ENCODE data around the gene AGT. TPM values are rescaled to one million over a fixed set of nuclear protein-coding genes. Genes with fewer than 3 reads are reported as not detected.

AGT gene
- total and polyA plus RNA-seq, 2 donors from 2014 or later = 30.1 to 65.1 TPM

DNA sequence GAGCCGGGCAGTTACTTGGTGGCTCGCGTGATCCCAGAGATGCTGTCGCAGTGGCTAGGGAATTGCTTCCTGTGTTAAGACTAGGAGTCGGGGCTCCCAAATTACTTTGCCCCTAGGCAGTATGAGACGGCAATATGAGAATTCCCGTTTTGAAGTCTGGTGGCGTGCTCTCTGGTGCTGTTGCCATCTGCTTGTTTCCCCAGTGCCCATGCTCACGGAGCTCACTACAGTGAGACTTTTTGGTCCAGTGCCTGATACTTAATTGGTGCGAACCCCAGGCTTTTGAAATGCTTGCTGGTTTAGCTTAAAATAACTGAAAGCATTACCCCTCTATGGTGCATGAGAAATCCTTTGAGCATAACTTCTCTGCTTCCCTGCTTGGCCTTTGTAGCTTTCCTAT is 22.3 kb downstream of the AGT start:
- Histone ChIP-seq H3K36me3 (ENCODE audit: control insufficient read depth in 2 of 3, insufficient read depth in 3 of 3, low read length in 3 of 3) (peaks cover 10 to 46% (median 36%) of the 10 kb centered on the region in 3 donors), H3K4me3 (ENCODE audit: low read length in 3 of 3) (no peak overlapping the region), H3K9ac (ENCODE audit: low read length in 3 of 3) (no peak overlapping the region), H3K27ac (ENCODE audit: low read depth in 2 of 2, low read length in 2 of 2) (no peak overlapping the region), H3K27me3 (ENCODE audit: control insufficient read depth, insufficient read depth, low read length) (no peaks in the 10 kb centered on the region), H3K9me3 (ENCODE audit: control insufficient read depth in 2 of 3, insufficient read depth in 1 of 3, low read length in 3 of 3) (no peaks in the 10 kb centered on the region), H3K4me1 (ENCODE audit: control insufficient read depth in 2 of 3, insufficient read depth in 2 of 3, low read depth in 1 of 3, low read length in 3 of 3) (no peaks in the 10 kb centered on the region)
- intact Hi-C loops (cut with DNase I) = no loop called here
- FAIRE-seq (no peak), DNase-seq (no peak)
- no peak for TF ChIP-seq CTCF (IDR thresholded peaks at IDR 0.05; ENCODE audit: borderline replicate concordance, extremely low read depth, insufficient read depth)

- Histone ChIP-seq H3K4me1 (ENCODE audit: control insufficient read depth in 2 of 3, insufficient read depth in 2 of 3, low read depth in 1 of 3, low read length in 3 of 3) (no peaks in the 10 kb centered on the region), H3K4me3 (ENCODE audit: low read length in 3 of 3) (no peak overlapping the region), H3K36me3 (ENCODE audit: control insufficient read depth in 2 of 3, insufficient read depth in 3 of 3, low read length in 3 of 3) (peaks cover 10 to 55% (median 46%) of the 10 kb centered on the region in 3 donors), H3K9me3 (ENCODE audit: control insufficient read depth in 2 of 3, insufficient read depth in 1 of 3, low read length in 3 of 3) (no peaks in the 10 kb centered on the region), H3K9ac (ENCODE audit: low read length in 3 of 3) (no peak overlapping the region), H3K27me3 (ENCODE audit: control insufficient read depth, insufficient read depth, low read length) (no peaks in the 10 kb centered on the region), H3K27ac (ENCODE audit: low read depth in 2 of 2, low read length in 2 of 2) (no peak overlapping the region)
- FAIRE-seq (no peak), DNase-seq (peak in 1 of 5 donors; percentile 14)
- intact Hi-C loops (cut with DNase I) = no loop called here
- no peak for TF ChIP-seq CTCF (IDR thresholded peaks at IDR 0.05; ENCODE audit: borderline replicate concordance, extremely low read depth, insufficient read depth)
These were observed 23.8 kb downstream of the AGT start for GRCh38 chr1:230690101-230690500.

- no peaks in the 10 kb centered on the region for H3K4me1 ChIP-seq (ENCODE audit: control insufficient read depth in 2 of 3, insufficient read depth in 2 of 3, low read depth in 1 of 3, low read length in 3 of 3)
- FAIRE-seq (no peak), DNase-seq (no peak)
- no peak for TF ChIP-seq CTCF (IDR thresholded peaks at IDR 0.05; ENCODE audit: borderline replicate concordance, extremely low read depth, insufficient read depth)
- no peaks in the 10 kb centered on the region for H3K9me3 ChIP-seq (ENCODE audit: control insufficient read depth in 2 of 3, insufficient read depth in 1 of 3, low read length in 3 of 3)
- H3K9ac ChIP-seq (ENCODE audit: low read length in 3 of 3) = no peak overlapping the region
- intact Hi-C loops (cut with DNase I) = no loop called here
- H3K4me3 ChIP-seq (ENCODE audit: low read length in 3 of 3) = no peak overlapping the region
- no peaks in the 10 kb centered on the region for H3K27me3 ChIP-seq (ENCODE audit: control insufficient read depth, insufficient read depth, low read length)
- H3K27ac ChIP-seq (ENCODE audit: low read depth in 2 of 2, low read length in 2 of 2) = no peak overlapping the region
- H3K36me3 ChIP-seq (ENCODE audit: control insufficient read depth in 2 of 3, insufficient read depth in 3 of 3, low read length in 3 of 3) = peaks cover 14 to 69% (median 51%) of the 10 kb centered on the region in 3 donors
These were observed 27.2 kb downstream of the AGT start for GRCh38 chr1:230686747-230687146.

DNA sequence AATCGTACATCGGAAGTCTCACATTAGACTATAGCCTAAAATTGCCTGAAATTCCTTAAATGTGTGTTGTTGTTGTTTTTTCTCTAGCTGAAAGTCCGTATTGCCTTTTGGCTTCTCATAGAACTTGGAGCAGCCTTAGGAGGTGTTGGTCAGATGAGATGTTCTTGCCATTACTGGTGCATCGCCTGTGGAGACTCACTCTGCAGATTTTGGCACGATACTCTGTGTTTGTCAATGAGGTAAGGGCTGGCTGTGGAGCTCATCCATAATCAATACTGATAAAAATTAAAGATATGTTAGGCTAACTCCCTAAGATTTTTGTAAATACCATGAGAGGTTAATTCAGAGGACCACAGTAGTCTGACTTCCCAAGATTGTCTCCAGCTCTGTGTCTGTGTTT is 28.9 kb downstream of the AGT start:
- Histone ChIP-seq H3K4me1 (ENCODE audit: control insufficient read depth in 2 of 3, insufficient read depth in 2 of 3, low read depth in 1 of 3, low read length in 3 of 3) (no peaks in the 10 kb centered on the region), H3K9ac (ENCODE audit: low read length in 3 of 3) (no peak overlapping the region), H3K4me3 (ENCODE audit: low read length in 3 of 3) (no peak overlapping the region), H3K36me3 (ENCODE audit: control insufficient read depth in 2 of 3, insufficient read depth in 3 of 3, low read length in 3 of 3) (peaks cover 13 to 63% (median 44%) of the 10 kb centered on the region in 3 donors), H3K9me3 (ENCODE audit: control insufficient read depth in 2 of 3, insufficient read depth in 1 of 3, low read length in 3 of 3) (no peaks in the 10 kb centered on the region), H3K27ac (ENCODE audit: low read depth in 2 of 2, low read length in 2 of 2) (no peak overlapping the region), H3K27me3 (ENCODE audit: control insufficient read depth, insufficient read depth, low read length) (no peaks in the 10 kb centered on the region)
- intact Hi-C loops (cut with DNase I) = no loop called here
- DNase-seq = no peak
- TF ChIP-seq CTCF (IDR thresholded peaks at IDR 0.05; ENCODE audit: borderline replicate concordance, extremely low read depth, insufficient read depth) = no peak
- no peak for FAIRE-seq
